ENCODE measurements around the gene FAM222B.

FAM222B gene

DNA sequence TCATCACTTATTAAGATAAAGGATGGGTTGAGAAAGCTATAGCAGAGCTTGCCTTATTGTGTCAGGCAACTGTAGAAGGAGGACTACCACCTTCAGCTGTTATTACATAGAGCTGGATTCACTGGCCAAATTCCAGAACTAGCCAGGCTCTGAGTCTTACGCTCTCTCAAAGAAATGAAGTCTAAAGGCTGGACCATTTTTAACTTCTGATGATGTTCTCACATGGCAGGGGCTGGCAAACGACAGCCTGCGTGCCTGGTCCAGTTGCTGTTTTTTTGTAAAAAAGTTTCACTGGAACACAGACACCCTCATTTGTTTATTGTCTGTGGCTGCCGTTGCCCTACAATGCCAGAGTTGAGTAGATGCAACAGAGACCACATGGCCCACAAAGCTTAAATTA lies 77.6 kb downstream of the FAM222B start:
- TF ChIP-seq, protein P1, sequence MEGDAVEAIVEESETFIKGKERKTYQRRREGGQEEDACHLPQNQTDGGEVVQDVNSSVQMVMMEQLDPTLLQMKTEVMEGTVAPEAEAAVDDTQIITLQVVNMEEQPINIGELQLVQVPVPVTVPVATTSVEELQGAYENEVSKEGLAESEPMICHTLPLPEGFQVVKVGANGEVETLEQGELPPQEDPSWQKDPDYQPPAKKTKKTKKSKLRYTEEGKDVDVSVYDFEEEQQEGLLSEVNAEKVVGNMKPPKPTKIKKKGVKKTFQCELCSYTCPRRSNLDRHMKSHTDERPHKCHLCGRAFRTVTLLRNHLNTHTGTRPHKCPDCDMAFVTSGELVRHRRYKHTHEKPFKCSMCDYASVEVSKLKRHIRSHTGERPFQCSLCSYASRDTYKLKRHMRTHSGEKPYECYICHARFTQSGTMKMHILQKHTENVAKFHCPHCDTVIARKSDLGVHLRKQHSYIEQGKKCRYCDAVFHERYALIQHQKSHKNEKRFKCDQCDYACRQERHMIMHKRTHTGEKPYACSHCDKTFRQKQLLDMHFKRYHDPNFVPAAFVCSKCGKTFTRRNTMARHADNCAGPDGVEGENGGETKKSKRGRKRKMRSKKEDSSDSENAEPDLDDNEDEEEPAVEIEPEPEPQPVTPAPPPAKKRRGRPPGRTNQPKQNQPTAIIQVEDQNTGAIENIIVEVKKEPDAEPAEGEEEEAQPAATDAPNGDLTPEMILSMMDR (IDR thresholded peaks at IDR 0.05; ENCODE audit: low read depth, low read length, poor library complexity, severe bottlenecking): no peak
- no peak for TF ChIP-seq EZH2phosphoT487 (IDR thresholded peaks at IDR 0.05; ENCODE audit: borderline replicate concordance, low read length)
- Histone ChIP-seq H3F3A (ENCODE audit: control insufficient read depth, insufficient read depth) (no peaks in the 10 kb centered on the region), H3K36me3 (ENCODE audit: control insufficient read depth, low read length) (peaks cover 22% of the 10 kb centered on the region), H3K79me2 (ENCODE audit: control insufficient read depth, low read length) (no peaks in the 10 kb centered on the region), H3K27me3 (ENCODE audit: control insufficient read depth, low read length) (no peaks in the 10 kb centered on the region), H3K27ac (ENCODE audit: low read depth, low read length) (no peak overlapping the region), H3K4me2 (ENCODE audit: low read length) (no peak overlapping the region), H3K4me3 (ENCODE audit: low read length) (no peak overlapping the region), H4K20me1 (ENCODE audit: control insufficient read depth, insufficient read depth, low read depth, low read length) (no peaks in the 10 kb centered on the region; the same call in 1 of the 2 replicates), H3K9me3 (ENCODE audit: control insufficient read depth, insufficient read depth, low read length) (no peaks in the 10 kb centered on the region), H3K9me2 (replicated peaks; ENCODE audit: control insufficient read depth, low read length) (no peaks in the 10 kb centered on the region), H3K4me1 (ENCODE audit: control insufficient read depth, low read length) (peaks cover 9% of the 10 kb centered on the region)

DNA sequence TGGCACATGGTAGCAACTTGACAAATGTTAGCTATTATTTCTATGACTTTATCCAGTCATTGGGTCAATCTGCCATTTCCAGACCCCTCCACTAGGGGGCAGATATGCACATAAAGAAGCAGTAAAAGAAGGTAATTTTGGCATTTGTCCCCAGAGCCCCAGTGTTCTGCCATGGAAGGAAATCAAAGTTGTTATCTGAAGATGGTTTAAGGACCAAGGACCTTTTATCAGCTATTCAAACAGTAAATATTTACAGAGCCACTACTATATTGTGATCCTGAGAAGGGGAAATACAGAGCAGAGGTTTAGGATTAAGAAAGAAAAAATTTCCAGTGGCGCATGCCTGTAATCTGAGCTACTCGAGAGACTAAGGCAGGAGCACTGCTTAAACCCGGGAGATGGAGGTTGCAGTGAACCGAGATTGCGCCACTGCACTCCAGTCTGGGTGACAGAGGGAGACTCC lies 78.8 kb downstream of the FAM222B start:
- Histone ChIP-seq H3K9me3 (ENCODE audit: control insufficient read depth, insufficient read depth, low read length) (no peaks in the 10 kb centered on the region), H3K79me2 (ENCODE audit: control insufficient read depth, low read length) (no peaks in the 10 kb centered on the region), H3K36me3 (ENCODE audit: control insufficient read depth, low read length) (peaks cover 33% of the 10 kb centered on the region), H3K9me2 (replicated peaks; ENCODE audit: control insufficient read depth, low read length) (no peaks in the 10 kb centered on the region), H3K4me3 (ENCODE audit: low read length) (no peak overlapping the region), H3F3A (ENCODE audit: control insufficient read depth, insufficient read depth) (no peaks in the 10 kb centered on the region), H4K20me1 (ENCODE audit: control insufficient read depth, insufficient read depth, low read depth, low read length) (no peaks in the 10 kb centered on the region; the same call in 1 of the 2 replicates), H3K4me2 (ENCODE audit: low read length) (no peak overlapping the region), H3K27ac (ENCODE audit: low read depth, low read length) (no peak overlapping the region), H3K4me1 (ENCODE audit: control insufficient read depth, low read length) (peaks cover 9% of the 10 kb centered on the region), H3K27me3 (ENCODE audit: control insufficient read depth, low read length) (no peaks in the 10 kb centered on the region)
- TF ChIP-seq, protein P1 (IDR thresholded peaks at IDR 0.05; ENCODE audit: low read depth, low read length, poor library complexity, severe bottlenecking): peak; percentile 91
- no peak for TF ChIP-seq EZH2phosphoT487 (IDR thresholded peaks at IDR 0.05; ENCODE audit: borderline replicate concordance, low read length)

DNA sequence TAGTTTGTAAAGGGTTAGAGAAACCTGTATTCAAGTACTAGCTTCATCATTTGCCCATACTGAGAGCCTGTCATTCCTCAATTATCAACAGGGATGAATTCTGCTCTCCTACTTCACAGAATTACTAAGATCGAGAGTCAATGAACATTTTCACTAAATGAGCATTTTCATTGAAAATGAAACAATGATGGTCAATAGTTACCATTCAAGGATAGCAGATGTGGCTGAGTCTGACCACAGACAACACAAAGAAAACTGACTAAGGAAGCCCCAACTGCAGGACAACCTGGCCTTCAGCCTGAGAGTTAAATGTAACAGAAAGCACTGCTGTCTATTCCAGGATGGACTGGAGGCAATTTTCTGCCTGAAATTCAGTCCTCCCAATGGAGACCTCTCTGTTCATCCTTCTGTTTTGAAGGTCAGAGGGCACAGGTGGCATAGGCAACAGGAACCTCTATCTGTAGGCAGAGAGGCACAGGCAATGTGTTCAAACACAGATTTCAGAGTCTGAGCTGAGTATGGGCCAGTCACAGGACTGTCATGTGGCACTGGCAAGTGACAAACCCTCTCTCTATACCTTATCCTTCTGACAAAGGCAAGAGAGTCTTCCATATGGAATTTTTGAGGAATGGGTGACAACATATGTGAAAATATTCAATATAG lies 79.3 kb downstream of the FAM222B start:
- H3K36me3 ChIP-seq (ENCODE audit: control insufficient read depth, low read length): peaks cover 39% of the 10 kb centered on the region
- H4K20me1 ChIP-seq (ENCODE audit: control insufficient read depth, insufficient read depth, low read depth, low read length): no peaks in the 10 kb centered on the region
- no peaks in the 10 kb centered on the region for H3K9me3 ChIP-seq (ENCODE audit: control insufficient read depth, insufficient read depth, low read length)
- H3F3A ChIP-seq (ENCODE audit: control insufficient read depth, insufficient read depth): no peaks in the 10 kb centered on the region
- H3K27ac ChIP-seq (ENCODE audit: low read depth, low read length): no peak overlapping the region
- H3K4me3 ChIP-seq (ENCODE audit: low read length): no peak overlapping the region
- no peaks in the 10 kb centered on the region for H3K9me2 ChIP-seq (replicated peaks; ENCODE audit: control insufficient read depth, low read length)
- H3K27me3 ChIP-seq (ENCODE audit: control insufficient read depth, low read length): no peaks in the 10 kb centered on the region
- H3K4me2 ChIP-seq (ENCODE audit: low read length): no peak overlapping the region
- no peaks in the 10 kb centered on the region for H3K79me2 ChIP-seq (ENCODE audit: control insufficient read depth, low read length)
- H3K4me1 ChIP-seq (ENCODE audit: control insufficient read depth, low read length): peaks cover 9% of the 10 kb centered on the region
- no peak for TF ChIP-seq EZH2phosphoT487 (IDR thresholded peaks at IDR 0.05; ENCODE audit: borderline replicate concordance, low read length)
- TF ChIP-seq, protein P1 (IDR thresholded peaks at IDR 0.05; ENCODE audit: low read depth, low read length, poor library complexity, severe bottlenecking): no peak

All from DOHH2 (cell line).